ENCODE data around the gene IPO9. TPM values are rescaled to one million over a fixed set of nuclear protein-coding genes. Genes with fewer than 3 reads are reported as not detected.
A peak's percentile ranks its signal among the peaks of the same experiment; 100 is the strongest.

IPO9 gene
- total and polyA plus RNA-seq, 10 of the 15 experiments (the other 5 are each of a cell fraction or from before 2014, with no cell fraction given): 19.1 to 77.3 (median 34.1) TPM

GRCh38 chr1:201825245-201825644 lies 3.7 kb upstream of the IPO9 start:
- Histone ChIP-seq H2AFZ (ENCODE audit: control insufficient read depth, low read depth, low read length) (no peak overlapping the region), H3K79me2 (ENCODE audit: control insufficient read depth, insufficient read depth, low read length) (peaks cover 15% of the 10 kb centered on the region), H3K27ac (ENCODE audit: control insufficient read depth, insufficient read depth) (no peak overlapping the region), H3K4me3 (no peak overlapping the region), H3K36me3 (ENCODE audit: control insufficient read depth in 2 of 2, insufficient read depth in 2 of 2, low read length in 1 of 2) (no peaks in the 10 kb centered on the region), H3K9me3 (replicated peaks; ENCODE audit: control insufficient read depth, insufficient read depth, low read length) (no peaks in the 10 kb centered on the region), H4K20me1 (ENCODE audit: control insufficient read depth, insufficient read depth) (no peaks in the 10 kb centered on the region; the same call in 1 of the 2 replicates), H3K4me1 (ENCODE audit: control insufficient read depth, insufficient read depth, low read length) (no peaks in the 10 kb centered on the region), H3K4me2 (ENCODE audit: control insufficient read depth, insufficient read depth) (no peak overlapping the region), H3K27me3 (replicated peaks in 1 of 2; ENCODE audit: control insufficient read depth in 2 of 2, insufficient read depth in 2 of 2, low read length in 1 of 2) (no peaks in the 10 kb centered on the region), H3K9ac (ENCODE audit: control insufficient read depth, insufficient read depth, low read length) (no peak overlapping the region)
- intact Hi-C loops (cut with micrococcal nuclease; ENCODE audit: unreplicated experiment): no loop called here
- no peak for DNase-seq (ENCODE audit: low read depth, low spot score)
- no peak for FAIRE-seq
- in situ Hi-C loops (cut with MboI): no loop called here
- ChIA-PET RAD21 (ENCODE audit: unreplicated experiment) (no interaction called here), POLR2A (interaction anchor here (0.6 to 0.8 kb wide), 3 partner anchors 11 to 244 kb away, joined by 3 to 4 read pairs (median 3); no protein-coding TSS in a partner anchor), SMC1A (ENCODE audit: uncharacterized antibody, unreplicated experiment) (no interaction called here), CTCF (interaction anchor here (2.1 kb wide), 1 partner anchor 116 kb away, joined by 5 read pairs; no protein-coding TSS in a partner anchor)
- BruUV-seq (replicated peaks): no TSS peak
- TF ChIP-seq EGR1 (IDR thresholded peaks at IDR 0.05; ENCODE audit: borderline replicate concordance in 1 of 2, low read depth in 2 of 2, low read length in 2 of 2) (no peak), ETV6 (conservative IDR thresholded peaks at IDR 0.05 in 1 of 2, IDR thresholded peaks at IDR 0.05 in 1 of 2; ENCODE audit: borderline replicate concordance in 1 of 2, low read depth in 1 of 2) (no peak), HDGF (IDR thresholded peaks at IDR 0.05) (no peak), SREBF1 (IDR thresholded peaks at IDR 0.05; ENCODE audit: low read length) (no peak), MXI1 (IDR thresholded peaks at IDR 0.05; ENCODE audit: low read depth, low read length) (no peak), KDM1A (IDR thresholded peaks at IDR 0.05; ENCODE audit: borderline replicate concordance) (no peak), POU2F2 (IDR thresholded peaks at IDR 0.05; ENCODE audit: borderline replicate concordance, low read depth, low read length) (no peak)
- 24% methylated on average over 3 of the region's 3 CpGs for WGBS (ENCODE audit: insufficient coverage, insufficient replicate concordance, low lambda C conversion rate, missing lambda C conversion rate)
- no peak for ATAC-seq

- Histone ChIP-seq H2AFZ (ENCODE audit: control insufficient read depth, low read depth, low read length) (no peak overlapping the region), H4K20me1 (ENCODE audit: control insufficient read depth, insufficient read depth) (0 out of 2 replicates have a peak, but pooled peaks cover 4% of the 10 kb centered on the region), H3K79me2 (ENCODE audit: control insufficient read depth, insufficient read depth, low read length) (peaks cover 30% of the 10 kb centered on the region), H3K9me3 (replicated peaks; ENCODE audit: control insufficient read depth, insufficient read depth, low read length) (no peaks in the 10 kb centered on the region), H3K4me3 (no peak overlapping the region), H3K9ac (ENCODE audit: control insufficient read depth, insufficient read depth, low read length) (no peak overlapping the region), H3K36me3 (ENCODE audit: control insufficient read depth in 2 of 2, insufficient read depth in 2 of 2, low read length in 1 of 2) (no peaks in the 10 kb centered on the region), H3K27me3 (replicated peaks in 1 of 2; ENCODE audit: control insufficient read depth in 2 of 2, insufficient read depth in 2 of 2, low read length in 1 of 2) (no peaks in the 10 kb centered on the region), H3K4me1 (ENCODE audit: control insufficient read depth, insufficient read depth, low read length) (peaks cover 2% of the 10 kb centered on the region; the same call in 1 of the 2 replicates), H3K27ac (ENCODE audit: control insufficient read depth, insufficient read depth) (no peak overlapping the region), H3K4me2 (ENCODE audit: control insufficient read depth, insufficient read depth) (no peak overlapping the region)
- CTCF ChIA-PET: interaction anchor here (1.3 to 2.1 kb wide), 5 partner anchors 8 to 117 kb away, joined by 4 to 8 read pairs (median 5); no protein-coding TSS in a partner anchor
- in situ Hi-C loops (cut with MboI) (no loop called here), intact Hi-C loops (cut with micrococcal nuclease; ENCODE audit: unreplicated experiment) (no loop called here)
- BruUV-seq (replicated peaks): no TSS peak
- SMC1A ChIA-PET (ENCODE audit: uncharacterized antibody, unreplicated experiment): interaction anchor here (0.7 to 1.4 kb wide), 2 partner anchors 10 to 15 kb away, joined by 3 read pairs; no protein-coding TSS in a partner anchor
- POLR2A ChIA-PET: interaction anchor here (0.8 kb wide), 1 partner anchor 10 kb away, joined by 3 read pairs; no protein-coding TSS in a partner anchor
- ATAC-seq: no peak
- no peak for DNase-seq (ENCODE audit: low read depth, low spot score)
- RAD21 ChIA-PET (ENCODE audit: unreplicated experiment): no interaction called here
- no peak for FAIRE-seq
- WGBS (ENCODE audit: insufficient coverage, insufficient replicate concordance, low lambda C conversion rate, missing lambda C conversion rate): 88% methylated on average over 4 of the region's 4 CpGs
- no peak for TF ChIP-seq KAT2A (conservative IDR thresholded peaks at IDR 0.05; ENCODE audit: control insufficient read depth, low read depth, low read length)
- TF ChIP-seq SMARCA5 (IDR thresholded peaks at IDR 0.05): no peak
- TF ChIP-seq BCL11A (IDR thresholded peaks at IDR 0.05; ENCODE audit: low read depth, low read length): no peak
- no peak for TF ChIP-seq MYB (IDR thresholded peaks at IDR 0.05; ENCODE audit: borderline replicate concordance, low read depth, low read length)
- TF ChIP-seq ZBTB40 (IDR thresholded peaks at IDR 0.05; ENCODE audit: borderline replicate concordance): peak; percentile 28; the same call in 1 of the 2 replicates
- no peak for TF ChIP-seq LARP7 (IDR thresholded peaks at IDR 0.05)
Measured at GRCh38 chr1:201826830-201827229, 2.1 kb upstream of the IPO9 start.

Measured in GM12878 (cell line).